NCI-H345 (cell line): Measurements from ENCODE around the gene TIMMDC1.
"Not testable (repeated sequence)": the region's sequence is repeated elsewhere in the genome, so short reads cannot be mapped to it uniquely, and the experiment has no call there.

Source experiments
- DNase-seq: peaks from one replicate; lab custom pipeline; 2025; lab: John Stamatoyannopoulos, UW

TIMMDC1 gene

DNA sequence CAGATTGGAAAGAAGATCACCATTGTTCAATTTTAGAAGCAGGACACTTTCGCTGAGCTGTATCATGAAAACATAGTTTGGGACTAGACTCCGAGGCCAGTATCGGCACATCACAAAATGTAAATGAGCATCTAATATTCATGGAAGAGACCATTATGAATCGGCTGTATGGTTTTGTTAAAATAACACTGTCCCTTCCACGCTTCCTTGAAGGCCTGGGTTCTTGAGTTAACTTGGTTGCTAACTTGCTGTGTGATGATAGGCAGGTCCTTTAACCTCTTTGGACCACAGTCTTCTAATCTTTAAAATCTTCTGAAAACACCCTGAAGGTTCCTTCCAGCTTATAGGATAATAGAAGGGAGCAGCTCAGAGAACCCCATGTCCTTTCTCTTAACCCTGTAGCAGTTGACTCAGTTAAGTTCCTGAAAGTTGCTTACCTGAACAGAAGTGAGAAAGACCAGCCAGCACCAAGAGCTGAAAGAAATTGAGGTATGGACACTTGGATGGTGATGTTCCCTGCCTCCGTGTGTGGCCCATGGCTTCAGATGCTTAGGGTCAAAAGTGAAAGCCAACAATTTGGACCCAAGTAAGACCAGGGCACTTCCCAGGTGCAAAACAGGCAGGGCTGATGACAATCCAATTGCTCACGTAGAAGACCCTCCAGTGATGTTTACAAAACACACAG, 59.0 kb downstream of the TIMMDC1 start:
- no peak for DNase-seq

GRCh38 chr3:119557877-119558269, 59.5 kb downstream of the TIMMDC1 start:
- no peak for DNase-seq

DNA sequence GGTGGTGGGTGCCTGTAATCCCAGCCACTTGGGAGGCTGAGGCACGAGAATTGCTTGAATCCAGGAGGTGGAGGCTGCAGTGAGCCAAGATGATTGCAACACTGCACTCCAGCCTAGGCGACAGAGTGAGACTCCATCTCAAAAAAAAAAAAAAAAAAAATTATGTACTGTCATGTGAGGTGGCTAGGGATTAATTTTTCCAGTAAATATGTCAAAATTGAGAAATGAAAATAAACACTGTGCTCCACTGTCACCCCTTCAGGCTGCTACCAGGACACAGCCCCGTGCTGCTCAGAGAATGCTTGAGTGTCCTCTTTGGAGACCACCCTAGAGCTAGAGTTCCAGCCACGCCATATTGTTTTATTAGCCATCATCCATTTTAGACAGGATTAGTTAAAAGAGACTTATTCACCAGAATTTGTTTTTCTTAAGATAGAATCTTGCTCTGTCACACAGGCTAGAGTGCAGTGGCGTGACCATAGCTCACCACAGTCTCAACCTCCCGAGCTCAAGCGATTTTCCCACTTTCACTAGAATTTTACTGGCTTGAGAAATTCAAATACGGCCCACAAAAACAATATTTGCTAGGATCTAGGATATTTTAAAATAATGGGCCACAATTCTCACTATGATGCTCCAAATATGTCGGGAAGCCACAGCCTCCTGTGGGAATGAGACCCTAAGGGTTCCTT, 60.4 kb downstream of the TIMMDC1 start:
- DNase-seq: no peak

DNA sequence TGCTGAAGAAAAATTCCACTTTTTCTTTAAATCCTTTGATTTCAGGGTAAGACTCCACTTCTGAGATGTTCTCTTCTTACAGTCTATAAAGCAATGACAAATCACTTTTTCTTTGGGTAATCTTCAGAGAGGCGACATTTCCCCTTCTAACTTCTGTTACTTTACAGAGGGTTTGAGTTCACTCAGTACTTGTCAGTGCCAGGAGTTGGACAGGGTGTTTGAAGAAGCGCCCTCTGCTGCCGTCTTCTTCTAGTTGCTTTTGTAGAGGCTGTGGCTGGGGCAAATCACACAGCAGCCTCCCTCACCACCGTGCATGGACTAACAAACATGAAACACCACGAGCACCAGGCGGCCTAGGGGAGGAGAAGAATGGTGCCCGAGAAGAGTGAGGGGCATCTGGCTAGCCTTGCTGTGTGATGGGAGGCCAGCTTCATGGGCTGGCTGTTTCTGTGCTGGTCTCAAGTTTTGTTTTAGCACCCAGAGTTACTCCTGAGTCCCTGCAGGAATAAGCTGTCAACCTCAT, 61.2 kb downstream of the TIMMDC1 start, which contains the start of gene CD80:
Gene CD80, minus strand, starts transcription at position 174 of the 523 bp plus-strand sequence. CDS start 1,886 bp downstream, outside the sequence.
- no peak for DNase-seq

- DNase-seq: no peak
Observed at GRCh38 chr3:119560160-119560559, 61.8 kb downstream of the TIMMDC1 start.

GRCh38 chr3:119562307-119562961, 64.1 kb downstream of the TIMMDC1 start:
- DNase-seq: no peak

GRCh38 chr3:119563334-119563733, 65.0 kb downstream of the TIMMDC1 start:
- not testable (repeated sequence) for DNase-seq

DNA sequence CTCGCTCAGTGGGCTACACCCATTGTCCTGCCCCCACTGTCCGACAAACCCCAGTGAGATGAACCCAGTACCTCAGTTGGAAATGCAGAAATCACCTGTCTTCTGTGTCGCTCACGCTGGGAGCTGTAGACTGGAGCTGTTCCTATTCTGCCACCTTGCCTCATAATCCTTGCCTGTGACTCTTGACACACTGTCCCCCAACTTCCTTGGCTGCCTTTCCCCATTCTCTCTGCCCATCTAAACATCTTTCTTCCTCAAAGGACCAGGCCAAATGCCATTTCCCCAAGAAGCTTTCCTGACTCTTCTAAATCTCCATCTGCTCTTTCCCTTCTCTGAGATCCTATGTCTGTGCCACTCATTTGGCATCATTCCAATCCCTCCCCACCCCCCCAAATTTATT, 70.8 kb downstream of the TIMMDC1 start:
- no peak for DNase-seq

DNA sequence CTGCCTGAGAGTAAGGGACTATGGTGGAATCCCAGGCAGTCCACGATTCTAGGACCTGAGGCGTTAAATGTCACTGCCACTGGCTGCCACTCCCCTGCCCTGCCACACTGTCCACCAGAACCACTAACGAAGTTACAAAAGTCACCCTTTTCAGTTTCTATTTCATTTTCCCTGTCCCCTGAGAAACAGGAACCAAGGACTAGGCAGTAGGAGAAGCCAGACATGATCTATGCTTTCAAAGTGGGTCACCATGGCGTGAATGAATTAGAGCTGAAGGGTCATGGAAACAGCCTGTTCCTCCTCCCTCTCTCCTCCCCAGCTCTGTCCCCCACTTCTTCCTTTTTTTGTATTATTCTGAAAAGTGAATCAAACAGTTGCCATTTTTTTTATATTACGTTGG, 71.9 kb downstream of the TIMMDC1 start:
- DNase-seq: no peak

DNA sequence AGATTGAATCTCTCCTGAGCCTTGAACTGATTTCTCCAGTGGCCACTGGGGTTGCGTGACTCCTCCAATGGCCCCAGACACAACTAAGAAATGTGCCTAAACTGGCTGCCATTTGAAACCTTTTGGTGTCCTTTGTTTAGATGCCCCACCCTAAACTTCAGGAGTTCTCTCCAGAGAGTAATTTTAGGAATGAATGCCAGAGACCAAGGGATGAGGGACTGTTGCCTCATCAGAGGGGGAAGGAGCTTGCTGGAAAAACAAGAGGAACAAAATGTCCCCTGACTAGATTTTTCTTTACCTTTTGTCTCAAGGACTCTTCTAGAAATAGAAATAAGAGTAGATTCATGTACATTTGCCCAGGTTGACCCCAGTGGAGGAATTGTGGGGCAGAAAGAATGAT, 72.9 kb downstream of the TIMMDC1 start:
- no peak for DNase-seq

- DNase-seq: no peak
Observed at GRCh38 chr3:119571688-119572087, 73.3 kb downstream of the TIMMDC1 start.
